ENCODE data around the gene TFB1M. TPM values are rescaled to one million over a fixed set of nuclear protein-coding genes. Genes with fewer than 3 reads are reported as not detected.

Gene TFB1M
- total RNA-seq, 1 experiment from 2014 or later = 19.5 TPM

DNA sequence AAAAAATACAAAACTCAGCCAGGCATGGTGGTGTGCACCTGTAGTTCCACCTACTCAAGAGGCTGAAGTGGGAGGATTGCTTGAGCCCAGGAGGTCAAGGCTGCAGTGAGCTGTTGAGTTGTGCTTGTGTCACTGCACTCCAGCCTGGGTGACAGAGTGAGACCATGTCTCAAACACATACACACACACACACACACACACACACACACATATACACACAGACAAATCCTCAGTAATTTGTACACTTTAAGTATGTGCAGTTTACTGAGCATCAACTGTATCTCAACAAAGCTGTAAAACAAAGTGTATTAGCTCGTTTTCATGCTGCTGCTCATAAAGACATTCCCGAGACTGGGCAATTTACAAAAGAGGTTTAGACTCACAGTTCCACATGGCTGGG is 7.3 kb downstream of the TFB1M start:
- H2AFZ ChIP-seq = no peak overlapping the region
- DNase-seq = no peak
- no peaks in the 10 kb centered on the region for H3K9me3 ChIP-seq (ENCODE audit: insufficient read depth, low read depth)
- H3K4me3 ChIP-seq = no peak overlapping the region
- H3K4me1 ChIP-seq (replicated peaks; ENCODE audit: insufficient read depth) = peaks cover 11% of the 10 kb centered on the region; the same call in 1 of the 2 replicates
- peaks cover 36% of the 10 kb centered on the region for H3K36me3 ChIP-seq (ENCODE audit: low read depth)
- H3K9me2 ChIP-seq (ENCODE audit: insufficient read depth) = no peaks in the 10 kb centered on the region
- no peak overlapping the region for H3K27ac ChIP-seq
- H3K4me2 ChIP-seq = no peak overlapping the region
- TF ChIP-seq, protein P1, sequence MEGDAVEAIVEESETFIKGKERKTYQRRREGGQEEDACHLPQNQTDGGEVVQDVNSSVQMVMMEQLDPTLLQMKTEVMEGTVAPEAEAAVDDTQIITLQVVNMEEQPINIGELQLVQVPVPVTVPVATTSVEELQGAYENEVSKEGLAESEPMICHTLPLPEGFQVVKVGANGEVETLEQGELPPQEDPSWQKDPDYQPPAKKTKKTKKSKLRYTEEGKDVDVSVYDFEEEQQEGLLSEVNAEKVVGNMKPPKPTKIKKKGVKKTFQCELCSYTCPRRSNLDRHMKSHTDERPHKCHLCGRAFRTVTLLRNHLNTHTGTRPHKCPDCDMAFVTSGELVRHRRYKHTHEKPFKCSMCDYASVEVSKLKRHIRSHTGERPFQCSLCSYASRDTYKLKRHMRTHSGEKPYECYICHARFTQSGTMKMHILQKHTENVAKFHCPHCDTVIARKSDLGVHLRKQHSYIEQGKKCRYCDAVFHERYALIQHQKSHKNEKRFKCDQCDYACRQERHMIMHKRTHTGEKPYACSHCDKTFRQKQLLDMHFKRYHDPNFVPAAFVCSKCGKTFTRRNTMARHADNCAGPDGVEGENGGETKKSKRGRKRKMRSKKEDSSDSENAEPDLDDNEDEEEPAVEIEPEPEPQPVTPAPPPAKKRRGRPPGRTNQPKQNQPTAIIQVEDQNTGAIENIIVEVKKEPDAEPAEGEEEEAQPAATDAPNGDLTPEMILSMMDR (conservative IDR thresholded peaks at IDR 0.05) = no peak
- TF ChIP-seq EZH2 (IDR thresholded peaks at IDR 0.05; ENCODE audit: low read depth) = no peak
- ChIA-PET CTCF (no interaction called here), POLR2A (ENCODE audit: unreplicated experiment) (interaction anchor here (0.6 kb wide), 1 partner anchor 105 kb away, joined by 4 read pairs; no protein-coding TSS in a partner anchor)
- H3K27me3 ChIP-seq (ENCODE audit: insufficient read depth, low read depth) = no peaks in the 10 kb centered on the region
- BruUV-seq (replicated peaks) = no TSS peak
- no peaks in the 10 kb centered on the region for H3F3A ChIP-seq (ENCODE audit: insufficient read depth, low read depth)
- intact Hi-C loops (cut with micrococcal nuclease; ENCODE audit: unreplicated experiment) = no loop called here
- H3K79me2 ChIP-seq (ENCODE audit: low read depth) = peaks cover 9% of the 10 kb centered on the region; the same call in 1 of the 2 replicates
- H4K20me1 ChIP-seq (ENCODE audit: insufficient read depth) = peaks cover 10% of the 10 kb centered on the region

DNA sequence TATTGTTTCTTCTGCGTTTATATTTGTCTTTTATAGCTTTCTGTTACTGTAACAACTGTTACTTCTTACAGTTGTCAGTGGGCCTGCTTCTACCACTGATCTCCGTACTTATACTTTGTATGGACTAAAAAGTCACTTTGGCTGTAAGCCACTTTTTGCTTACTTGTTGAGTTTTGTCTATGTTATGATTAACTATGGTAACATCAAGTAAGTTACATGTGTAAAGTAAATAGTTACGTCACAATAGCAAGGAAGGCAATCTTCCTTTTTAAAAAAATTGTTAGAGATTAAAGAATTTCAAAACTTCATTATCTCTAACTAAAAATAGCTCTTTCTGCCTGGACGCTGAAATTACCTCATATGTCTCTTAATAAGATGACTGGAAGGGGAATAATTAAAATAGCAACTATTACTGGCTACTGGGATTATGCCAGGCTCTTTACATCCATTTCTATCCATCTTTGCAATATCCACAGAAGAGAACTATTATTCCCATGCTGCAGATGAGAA is 10.9 kb downstream of the TFB1M start:
- intact Hi-C loops (cut with micrococcal nuclease; ENCODE audit: unreplicated experiment) = no loop called here
- no TSS peak for BruUV-seq (replicated peaks)
- CTCF ChIA-PET = interaction anchor here (0.7 kb wide), 1 partner anchor 435 kb away, joined by 3 read pairs; no protein-coding TSS in a partner anchor

DNA sequence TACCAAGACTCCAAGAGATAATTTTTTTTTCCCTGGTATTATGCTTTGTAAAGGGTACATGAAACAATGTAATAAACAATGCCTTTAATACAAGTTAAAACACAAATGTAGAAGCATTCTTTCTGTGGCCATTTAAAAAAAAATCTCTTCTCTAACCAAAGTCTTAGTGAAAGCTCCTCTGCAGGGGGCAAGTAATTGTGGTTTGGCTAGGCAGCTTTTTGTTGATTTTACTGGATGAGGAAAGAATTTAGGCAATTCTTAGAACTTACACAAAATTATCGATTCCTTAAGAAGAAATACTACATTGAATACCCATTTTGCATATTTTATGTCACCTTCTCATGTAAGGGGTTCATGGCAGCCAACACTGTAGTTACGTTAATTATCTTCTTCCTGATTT is 12.4 kb downstream of the TFB1M start:
- peaks cover 19% of the 10 kb centered on the region; the same call in 1 of the 2 replicates for H3K36me3 ChIP-seq (ENCODE audit: low read depth)
- POLR2A ChIA-PET (ENCODE audit: unreplicated experiment) = no interaction called here
- H3K27me3 ChIP-seq (ENCODE audit: insufficient read depth, low read depth) = no peaks in the 10 kb centered on the region
- TF ChIP-seq, protein P1 (conservative IDR thresholded peaks at IDR 0.05) = no peak
- TF ChIP-seq EZH2 (IDR thresholded peaks at IDR 0.05; ENCODE audit: low read depth) = no peak
- no peak overlapping the region for H3K4me2 ChIP-seq
- intact Hi-C loops (cut with micrococcal nuclease; ENCODE audit: unreplicated experiment) = no loop called here
- peaks cover 3% of the 10 kb centered on the region; the same call in 1 of the 2 replicates for H3K79me2 ChIP-seq (ENCODE audit: low read depth)
- DNase-seq = no peak
- no peaks in the 10 kb centered on the region for H3K4me1 ChIP-seq (replicated peaks; ENCODE audit: insufficient read depth)
- H4K20me1 ChIP-seq (ENCODE audit: insufficient read depth) = peaks cover 6% of the 10 kb centered on the region; the same call in 1 of the 2 replicates
- no peak overlapping the region for H2AFZ ChIP-seq
- CTCF ChIA-PET = no interaction called here
- no peak overlapping the region for H3K27ac ChIP-seq
- no TSS peak for BruUV-seq (replicated peaks)
- no peak overlapping the region for H3K4me3 ChIP-seq
- H3K9me3 ChIP-seq (ENCODE audit: insufficient read depth, low read depth) = no peaks in the 10 kb centered on the region
- H3K9me2 ChIP-seq (ENCODE audit: insufficient read depth) = no peaks in the 10 kb centered on the region
- H3F3A ChIP-seq (ENCODE audit: insufficient read depth, low read depth) = no peaks in the 10 kb centered on the region

More for the DNA sequence above, 10.9 kb downstream of the TFB1M start:
- no peak overlapping the region for H3K27ac ChIP-seq
- H2AFZ ChIP-seq = no peak overlapping the region
- no peaks in the 10 kb centered on the region for H3K9me3 ChIP-seq (ENCODE audit: insufficient read depth, low read depth)
- no peaks in the 10 kb centered on the region for H3K4me1 ChIP-seq (replicated peaks; ENCODE audit: insufficient read depth)
- H3F3A ChIP-seq (ENCODE audit: insufficient read depth, low read depth) = no peaks in the 10 kb centered on the region
- no peak for TF ChIP-seq EZH2 (IDR thresholded peaks at IDR 0.05; ENCODE audit: low read depth)
- TF ChIP-seq, protein P1 (conservative IDR thresholded peaks at IDR 0.05) = no peak
- no peak overlapping the region for H3K4me2 ChIP-seq
- POLR2A ChIA-PET (ENCODE audit: unreplicated experiment) = interaction anchor here (0.6 kb wide), 1 partner anchor 658 kb away, joined by 5 read pairs; no protein-coding TSS in a partner anchor
- H3K9me2 ChIP-seq (ENCODE audit: insufficient read depth) = no peaks in the 10 kb centered on the region
- H3K4me3 ChIP-seq = no peak overlapping the region
- no peaks in the 10 kb centered on the region for H3K27me3 ChIP-seq (ENCODE audit: insufficient read depth, low read depth)
- H3K79me2 ChIP-seq (ENCODE audit: low read depth) = peaks cover 3% of the 10 kb centered on the region; the same call in 1 of the 2 replicates
- H3K36me3 ChIP-seq (ENCODE audit: low read depth) = peaks cover 16% of the 10 kb centered on the region; the same call in 1 of the 2 replicates
- peaks cover 6% of the 10 kb centered on the region; the same call in 1 of the 2 replicates for H4K20me1 ChIP-seq (ENCODE audit: insufficient read depth)
- no peak for DNase-seq
